Measurements from ENCODE around the gene ARMC8. TPM values are rescaled to one million over a fixed set of nuclear protein-coding genes. Genes with fewer than 3 reads are reported as not detected.

The ARMC8 gene
- total and polyA plus RNA-seq, 2 of the 8 experiments (the other 6 are each of a cell fraction or from before 2014, with no cell fraction given) = 47.3 to 58.5 TPM

- Histone ChIP-seq H3K23me2 (ENCODE audit: low read depth, low read length) (no peaks in the 10 kb centered on the region), H3K14ac (ENCODE audit: insufficient read length) (no peak overlapping the region), H3K23ac (ENCODE audit: insufficient read length) (no peak overlapping the region), H2BK5ac (ENCODE audit: low read depth, low read length) (no peak overlapping the region), H2BK15ac (ENCODE audit: low read length) (peak overlapping the region; percentile 18; the same call in 1 of the 2 replicates), H4K20me1 (replicated peaks in 1 of 2; ENCODE audit: control insufficient read depth in 1 of 2, insufficient read depth in 2 of 2, low read length in 2 of 2) (no peaks in the 10 kb centered on the region), H2AFZ (ENCODE audit: low read length) (no peak overlapping the region), H4K8ac (ENCODE audit: extremely low read depth, insufficient read depth, low read length) (no peak overlapping the region), H2BK20ac (ENCODE audit: low read length) (peak overlapping the region; percentile 24; the same call in 1 of the 2 replicates), H3K18ac (ENCODE audit: extremely low read depth, low read length) (0 out of 2 replicates have a peak overlapping the region, but pooled peaks have one; percentile 4), H3K4me3 (ENCODE audit: extremely low read depth in 1 of 4, insufficient read depth in 2 of 4, low read depth in 3 of 4, low read length in 4 of 4) (no peak overlapping the region), H3K27ac (ENCODE audit: low read depth, low read length) (no peak overlapping the region), H3K36me3 (ENCODE audit: control insufficient read depth in 2 of 4, insufficient read depth in 4 of 4, low read length in 3 of 4) (no peaks in the 10 kb centered on the region), H2AK5ac (ENCODE audit: low read depth, low read length) (peak overlapping the region; percentile 42; the same call in 1 of the 2 replicates), H2BK12ac (ENCODE audit: low read depth, low read length) (no peak overlapping the region; the same call in 1 of the 2 replicates), H3K9me3 (ENCODE audit: insufficient read depth in 2 of 2, low read depth in 1 of 2, low read length in 1 of 2) (no peaks in the 10 kb centered on the region), H3K4ac (replicated peaks; ENCODE audit: insufficient read length, low read depth, low read length) (no peak overlapping the region), H3K27me3 (replicated peaks in 1 of 4; ENCODE audit: control insufficient read depth in 3 of 4, extremely low read depth in 1 of 4, insufficient read depth in 3 of 4, low read length in 3 of 4) (no peaks in the 10 kb centered on the region), H3K4me1 (replicated peaks in 1 of 4; ENCODE audit: control insufficient read depth in 3 of 4, insufficient read depth in 4 of 4, low read length in 3 of 4) (peaks cover 0 to 14% (median 3%) of the 10 kb centered on the region in 4 experiments; a peak in 4 of 7 replicates), H4K5ac (ENCODE audit: insufficient read length, low read depth, low read length) (no peak overlapping the region), H4K91ac (replicated peaks; ENCODE audit: insufficient read length, low read length) (no peak overlapping the region), H3K56ac (replicated peaks; ENCODE audit: insufficient read length, low read depth, low read length) (no peak overlapping the region), H3K79me2 (ENCODE audit: control insufficient read depth in 1 of 2, insufficient read depth in 2 of 2, low read length in 2 of 2) (no peaks in the 10 kb centered on the region), H3K4me2 (ENCODE audit: insufficient read depth in 1 of 2, low read depth in 2 of 2, low read length in 2 of 2) (no peak overlapping the region), H3K79me1 (ENCODE audit: low read depth, low read length) (no peaks in the 10 kb centered on the region), H3K9ac (replicated peaks in 1 of 4; ENCODE audit: extremely low read depth in 1 of 4, low read depth in 3 of 4, low read length in 3 of 4) (no peak overlapping the region), H2BK120ac (replicated peaks; ENCODE audit: low read depth, low read length) (no peak overlapping the region)
- FAIRE-seq (no peak), DNase-seq (ENCODE audit: low read depth in 1 of 2, low spot score in 2 of 2) (no peak)
- WGBS, 2 experiments (ENCODE audit: extremely low coverage in 1 of 2, insufficient coverage in 1 of 2, insufficient read length in 1 of 2, insufficient replicate concordance in 2 of 2, low coverage in 1 of 2, low lambda C conversion rate in 2 of 2, missing lambda C conversion rate in 1 of 2) = 88% methylated on average over 5 of the region's 5 CpGs; no CpG with 5 or more reads in 1 of the 2 experiments
- TF ChIP-seq CBX8 (IDR thresholded peaks at IDR 0.05; ENCODE audit: borderline replicate concordance, low read depth, low read length) (no peak), ATF2 (IDR thresholded peaks at IDR 0.05; ENCODE audit: low read length) (no peak)
- ChIA-PET POLR2A (ENCODE audit: partially characterized antibody) (interaction anchor here (0.9 to 1.2 kb wide), 2 partner anchors 10 to 11 kb away, joined by 3 to 5 read pairs; no protein-coding TSS in a partner anchor), CTCF (ENCODE audit: partially characterized antibody) (interaction anchor here (0.6 to 3.7 kb wide), 5 partner anchors 9 to 87 kb away, joined by 3 to 17 read pairs (median 3); no protein-coding TSS in a partner anchor)
Observed at GRCh38 chr3:138338811-138339210, 151.7 kb downstream of the ARMC8 start.

All from H1 (cell line).